H1 (cell line): ENCODE measurements around the gene STX5. TPM values are rescaled to one million over a fixed set of nuclear protein-coding genes. Genes with fewer than 3 reads are reported as not detected.
A peak's percentile ranks its signal among the peaks of the same experiment; 100 is the strongest.

Source experiments
- CEBPB ChIP-seq: IDR thresholded peaks from 2 replicates; pipeline ENCODE4 v1.6.1; 2012; ENCODE audit warnings: low read depth, low read length
- CREB1 ChIP-seq: IDR thresholded peaks from 2 replicates; pipeline ENCODE4 v1.6.1; 2012; ENCODE audit warnings: inconsistent platforms
- E2F6 ChIP-seq: IDR thresholded peaks from 2 replicates; pipeline ENCODE4 v1.6.1; 2012; ENCODE audit warnings: inconsistent platforms
- FOSL1 ChIP-seq: IDR thresholded peaks from 2 replicates; pipeline ENCODE4 v1.6.1; 2011; ENCODE audit warnings: mild to moderate bottlenecking, low read depth, low read length, moderate library complexity; ENCODE audit not compliant: insufficient read depth
- GABPA ChIP-seq: IDR thresholded peaks from 2 replicates; pipeline ENCODE4 v1.6.1; 2011; ENCODE audit warnings: mild to moderate bottlenecking, low read length, moderate library complexity, borderline replicate concordance; ENCODE audit not compliant: insufficient read depth
- HDAC6 ChIP-seq: IDR thresholded peaks from one replicate; pipeline ENCODE4 v1.7.1; 2012; ENCODE audit warnings: low read depth, mild to moderate bottlenecking, inconsistent platforms, low read length, moderate library complexity
- JUN ChIP-seq: IDR thresholded peaks from 2 replicates; pipeline ENCODE4 v1.6.1; 2011; ENCODE audit warnings: low read depth, mild to moderate bottlenecking, improper control_type of control experiment, low read length
- PHF8 ChIP-seq: fragments of 200-600 bp; sonication (generic); conservative IDR thresholded peaks from 2 replicates; pipeline ENCODE4 v1.7.1; 2012; ENCODE audit warnings: low read depth, mild to moderate bottlenecking, inconsistent platforms, low read length, moderate library complexity
- POLR2AphosphoS5 ChIP-seq: IDR thresholded peaks from 2 replicates; pipeline ENCODE4 v1.6.1; 2011; ENCODE audit warnings: low read depth, low read length
- SIN3A ChIP-seq, 2 experiments: IDR thresholded peaks in 1 of 2; conservative IDR thresholded peaks in 1 of 2; 2 replicates each; pipeline ENCODE4 v1.6.1; 2011 to 2012; ENCODE audit warnings: low read length in 2 of 2, improper control_type of control experiment in 1 of 2, low read depth in 1 of 2, mild to moderate bottlenecking in 1 of 2
- SIRT6 ChIP-seq: IDR thresholded peaks from one replicate; pipeline ENCODE4 v1.7.1; 2012; ENCODE audit warnings: low read length, inconsistent platforms
- SUZ12 ChIP-seq: fragments of 200-600 bp; sonication (generic); IDR thresholded peaks from 2 replicates; pipeline ENCODE4 v1.6.1; 2012; ENCODE audit warnings: mild to moderate bottlenecking, inconsistent platforms, low read length, moderate library complexity, mixed read lengths
- YY1 ChIP-seq: IDR thresholded peaks from 2 replicates; pipeline ENCODE4 v1.6.1; 2011; ENCODE audit warnings: low read depth, mild to moderate bottlenecking, low read length
- polyA plus RNA-seq, 7 experiments: library from polyadenylated mRNA; depleted of rRNA in 3 of 7; stranded (reverse) in 5 of 7; unstranded in 2 of 7; fragments of >200 nt in 5 of 7; fragments of 200-250 nt in 2 of 7; gene quantifications; 1 replicate in 5 of 7; 2 replicates in 1 of 7; 4 replicates in 1 of 7; pipeline versions ENCODE4 v1.2.1 to v1.2.3, GENCODE V29; 2011 to 2013; ENCODE audit warnings: missing spikeins in 2 of 7, mixed read lengths in 2 of 7
- total RNA-seq: library from RNA; stranded (reverse); fragmentation: NEBNext Ultra II Directional; extraction: Animal tissue kit (Norgen Biotek cat#: 25700); gene quantifications from 2 replicates; pipeline ENCODE4 v1.2.1, GENCODE V29; 2021

STX5 gene
- total and polyA plus RNA-seq, 2 of the 8 experiments (the other 6 are each of a cell fraction or from before 2014, with no cell fraction given): 24.2 to 28.5 TPM

GRCh38 chr11:62832336-62833234 is 734 bp upstream of the STX5 start, which contains the start of gene TEX54 (continued):
- TF ChIP-seq POLR2AphosphoS5 (peak; percentile 70), E2F6 (no peak), CREB1 (no peak), PHF8 (0 out of 2 replicates have a peak, but pooled peaks have one; percentile 58), SIN3A (conservative IDR thresholded peaks at IDR 0.05 in 1 of 2, IDR thresholded peaks at IDR 0.05 in 1 of 2; ENCODE audit: low read depth in 1 of 2, low read length in 2 of 2) (peak in 1 of 2 experiments; percentile 64; a peak in 2 of 4 replicates), FOSL1 (no peak), YY1 (no peak), HDAC6 (no peak), CEBPB (no peak), JUN (no peak), SIRT6 (no peak), GABPA (no peak), SUZ12 (no peak)
